PC-3 (cell line): Measurements from ENCODE around the gene FAM53B. TPM values are rescaled to one million over a fixed set of nuclear protein-coding genes. Genes with fewer than 3 reads are reported as not detected.

Experiments
- ATAC-seq: fragments of 200-7000 bp; cut with Tn5 transposase; 2 replicates; pipeline ENCODE4 v1.9.1; 2020; ENCODE audit warnings: mild to moderate bottlenecking, moderate library complexity
- BruUV-seq: library from RNA; stranded (reverse); fragments of 400-500 nt; replicated peaks from 2 replicates; lab custom pipeline; 2021; lab: Mats Ljungman, UMichigan
- CTCF ChIA-PET: fragments of 300-600 bp; sonication (Branson Sonifier 250); formaldehyde crosslinking; loops from one replicate; lab custom pipeline; 2022; ENCODE audit warnings: antibody characterized with exemption; lab: Charles Lee
- POLR2A ChIA-PET: fragments of 300-600 bp; sonication (Branson Sonifier 250); formaldehyde crosslinking; loops from one replicate; lab custom pipeline; 2022; ENCODE audit warnings: antibody characterized with exemption; ENCODE audit not compliant: unreplicated experiment; lab: Charles Lee
- DNase-seq: peaks from one replicate; pipeline ENCODE4 v3.0.0-alpha.2; 2015
- H2AFZ ChIP-seq: fragments of 300-600 bp; sonication (generic); 2 replicates; pipeline ENCODE4 v1.6.0; 2016; ENCODE audit warnings: antibody characterized with exemption, low read length
- H3F3A ChIP-seq: fragments of 300-600 bp; sonication (generic); one replicate; pipeline ENCODE4 v1.6.0; 2017; ENCODE audit warnings: antibody characterized with exemption, low read length, control low read depth, mild to moderate bottlenecking; ENCODE audit not compliant: unreplicated experiment
- H3K27ac ChIP-seq: fragments of 300-600 bp; sonication (generic); 2 replicates; pipeline ENCODE4 v1.5.1; 2016; ENCODE audit warnings: mild to moderate bottlenecking, low read length
- H3K27me3 ChIP-seq: fragments of 300-600 bp; sonication (generic); 2 replicates; pipeline ENCODE4 v1.6.1; 2016; ENCODE audit warnings: low read length, mixed read lengths
- H3K36me3 ChIP-seq: fragments of 300-600 bp; sonication (generic); 2 replicates; pipeline ENCODE4 v1.6.1; 2016; ENCODE audit warnings: low read depth, mixed run types, low read length, mixed read lengths
- H3K4me1 ChIP-seq: fragments of 300-600 bp; sonication (generic); 2 replicates; pipeline ENCODE4 v1.5.1; 2016; ENCODE audit warnings: low read length; ENCODE audit not compliant: insufficient read depth
- H3K4me2 ChIP-seq: fragments of 300-600 bp; sonication (generic); 2 replicates; pipeline ENCODE4 v1.6.0; 2016; ENCODE audit warnings: low read length
- H3K4me3 ChIP-seq: fragments of 300-600 bp; sonication (generic); 2 replicates; pipeline ENCODE4 v1.5.1; 2016; ENCODE audit warnings: mild to moderate bottlenecking, low read length, mixed read lengths
- H3K79me2 ChIP-seq: fragments of 300-600 bp; sonication (generic); 2 replicates; pipeline ENCODE4 v1.6.1; 2017; ENCODE audit warnings: low read length, mixed read lengths
- H3K9ac ChIP-seq: fragments of 300-600 bp; sonication (generic); 2 replicates; pipeline ENCODE4 v1.6.0; 2016; ENCODE audit warnings: mild to moderate bottlenecking, low read length
- H3K9me2 ChIP-seq: fragments of 300-600 bp; sonication (generic); replicated peaks from 2 replicates; pipeline ENCODE4 v1.6.1; 2016; ENCODE audit warnings: mixed run types, low read length, mixed read lengths
- H3K9me3 ChIP-seq: fragments of 300-600 bp; sonication (generic); 2 replicates; pipeline ENCODE4 v1.6.1; 2016; ENCODE audit warnings: low read length, mixed read lengths
- H4K20me1 ChIP-seq: fragments of 300-600 bp; sonication (generic); 2 replicates; pipeline ENCODE4 v1.6.1; 2016; ENCODE audit warnings: low read length, mixed read lengths
- CTCF ChIP-seq: fragments of 300-600 bp; sonication (generic); conservative IDR thresholded peaks from 2 replicates; pipeline ENCODE4 v1.5.1; 2017; ENCODE audit warnings: antibody characterized with exemption, low read depth, mild to moderate bottlenecking, low read length
- EZH2 ChIP-seq: fragments of 300-600 bp; sonication (generic); IDR thresholded peaks from one replicate; pipeline ENCODE4 v1.6.1; 2017; ENCODE audit warnings: antibody characterized with exemption, mild to moderate bottlenecking, low read length; ENCODE audit not compliant: unreplicated experiment
- EZH2phosphoT487 ChIP-seq: fragments of 300-600 bp; sonication (generic); IDR thresholded peaks from 2 replicates; pipeline ENCODE4 v1.6.1; 2018; ENCODE audit warnings: mild to moderate bottlenecking, antibody characterized with exemption, low read length, borderline replicate concordance
- intact Hi-C: fragments of 100-400 bp; cut with micrococcal nuclease; formaldehyde crosslinking; loops from 2 replicates; pipeline ENCODE4 v1.9.0; 2023
- total RNA-seq: library from RNA; depleted of rRNA; stranded (reverse); fragments of >200 nt; gene quantifications from 2 replicates; pipeline ENCODE4 v1.2.3, GENCODE V29; 2014

The FAM53B gene
- total RNA-seq, 1 experiment from 2014 or later, result 19.4 TPM

- no peak for ATAC-seq
Measured at GRCh38 chr10:124575107-124576035, 168.8 kb downstream of the FAM53B start.

GRCh38 chr10:124574456-124575070 is 169.6 kb downstream of the FAM53B start:
- Histone ChIP-seq H3K9me2 (no peaks in the 10 kb centered on the region), H4K20me1 (no peaks in the 10 kb centered on the region), H2AFZ (no peak overlapping the region), H3K27ac (no peak overlapping the region), H3K4me2 (no peak overlapping the region), H3K9me3 (no peaks in the 10 kb centered on the region), H3F3A (no peaks in the 10 kb centered on the region), H3K9ac (no peak overlapping the region), H3K4me3 (no peak overlapping the region), H3K79me2 (no peaks in the 10 kb centered on the region), H3K27me3 (no peaks in the 10 kb centered on the region), H3K4me1 (no peaks in the 10 kb centered on the region), H3K36me3 (no peaks in the 10 kb centered on the region)
- CTCF ChIA-PET, result interaction anchor here (0.5 kb wide), 1 partner anchor 591 kb away, joined by 5 read pairs; no protein-coding TSS in a partner anchor
- intact Hi-C loops, result no loop called here
- ATAC-seq (no peak), DNase-seq (no peak)
- BruUV-seq, result no TSS peak
- POLR2A ChIA-PET, result no interaction called here
- no peak for TF ChIP-seq CTCF
- no peak for TF ChIP-seq EZH2phosphoT487
- no peak for TF ChIP-seq EZH2

More at GRCh38 chr10:124575107-124576035, 168.8 kb downstream of the FAM53B start:
- ChIA-PET POLR2A (no interaction called here), CTCF (no interaction called here)
- Histone ChIP-seq H3K9ac (no peak overlapping the region), H3K4me1 (no peaks in the 10 kb centered on the region), H3F3A (no peaks in the 10 kb centered on the region), H3K36me3 (no peaks in the 10 kb centered on the region), H3K4me3 (no peak overlapping the region), H3K27me3 (no peaks in the 10 kb centered on the region), H3K9me3 (no peaks in the 10 kb centered on the region), H2AFZ (no peak overlapping the region), H3K79me2 (no peaks in the 10 kb centered on the region), H3K27ac (no peak overlapping the region), H4K20me1 (no peaks in the 10 kb centered on the region), H3K4me2 (no peak overlapping the region), H3K9me2 (no peaks in the 10 kb centered on the region)
- no TSS peak for BruUV-seq
- DNase-seq, result no peak
- intact Hi-C loops, result no loop called here
- TF ChIP-seq CTCF, result no peak
- TF ChIP-seq EZH2, result no peak
- no peak for TF ChIP-seq EZH2phosphoT487
